ENCODE results near the gene ACADSB.

GRCh38 chr10:123083811-123084210 lies 75.0 kb downstream of the ACADSB start:
- TF ChIP-seq CTCF (IDR thresholded peaks at IDR 0.05; ENCODE audit: borderline replicate concordance, extremely low read depth, low read length, poor library complexity, severe bottlenecking) (no peak), EZH2 (IDR thresholded peaks at IDR 0.05; ENCODE audit: borderline replicate concordance, low read depth, low read length, severe bottlenecking) (no peak)

Data from DND-41 (cell line).